Inferior parietal cortex (tissue), 1 donor: ENCODE data around the gene SLC22A23.
"Not testable (repeated sequence)": the region's sequence is repeated elsewhere in the genome, so short reads cannot be mapped to it uniquely, and the experiment has no call there.

Source experiments
- DNase-seq: peaks from one replicate; pipeline ENCODE4 v3.0.0-alpha.2; 2016; ENCODE audit errors: extremely low spot score

The SLC22A23 gene

DNA sequence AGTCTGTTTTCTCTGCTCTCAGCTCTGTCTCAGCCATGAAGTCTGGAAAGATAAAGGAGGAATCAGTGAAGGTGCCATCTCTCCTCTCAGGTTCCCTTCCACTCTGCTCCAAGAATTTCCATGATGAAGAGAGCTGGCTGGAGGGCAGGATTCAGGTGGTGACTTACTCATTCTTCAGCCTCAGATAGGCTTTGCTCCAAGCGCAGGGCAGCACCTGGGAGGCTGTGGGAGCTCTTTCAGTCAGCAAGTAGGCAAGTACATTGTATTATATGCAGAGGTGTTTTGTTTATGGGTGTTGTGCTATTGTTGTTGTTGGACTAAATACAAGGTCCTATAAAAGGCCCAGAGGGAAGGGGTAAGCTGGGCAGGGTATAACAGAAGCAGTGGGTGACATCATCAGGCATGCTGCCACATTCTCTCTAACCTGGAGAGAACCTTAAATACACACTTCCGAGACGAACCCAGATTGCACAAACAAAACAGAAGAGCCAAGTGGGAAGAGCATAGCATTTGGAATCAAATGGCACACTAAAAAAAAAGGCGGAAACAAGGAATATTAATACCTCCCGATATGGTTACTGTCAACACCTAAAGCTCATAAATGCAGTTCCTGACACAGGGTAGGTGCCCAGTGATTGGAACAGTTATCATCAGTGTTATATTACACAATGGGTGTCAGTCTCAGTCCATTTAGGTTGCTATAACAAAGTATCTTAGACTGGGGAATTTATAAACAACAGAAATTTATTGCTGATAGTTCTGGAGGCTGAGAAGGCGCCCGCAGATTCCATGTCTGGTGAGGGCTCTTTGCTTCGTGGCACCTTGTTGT is 212.6 kb downstream of the SLC22A23 start:
- no peak for DNase-seq

GRCh38 chr6:3242768-3243167 is 214.1 kb downstream of the SLC22A23 start:
- DNase-seq = no peak

- not testable (repeated sequence) for DNase-seq
Measured at GRCh38 chr6:3241745-3242144, 215.1 kb downstream of the SLC22A23 start.

DNA sequence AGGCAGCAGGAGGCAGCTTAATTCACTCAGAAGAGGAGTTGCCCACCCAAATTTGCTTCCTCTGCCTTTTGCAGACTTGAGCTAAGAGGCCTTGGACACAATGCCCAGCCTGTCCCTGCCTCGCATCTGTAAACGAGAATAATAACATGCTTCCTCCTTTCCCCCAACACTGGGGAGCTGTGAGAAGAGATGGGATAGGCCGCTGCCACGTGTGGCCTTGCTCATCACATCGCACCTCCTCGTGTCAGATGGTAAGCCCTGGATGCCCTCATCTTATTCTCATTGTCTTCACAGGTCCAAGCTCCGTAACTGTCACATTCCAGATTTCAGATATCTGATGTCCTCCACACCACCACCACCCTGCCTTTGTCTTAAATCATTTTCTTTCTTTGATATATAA is 216.3 kb downstream of the SLC22A23 start:
- DNase-seq = no peak

GRCh38 chr6:3239110-3239830 is 217.6 kb downstream of the SLC22A23 start:
- no peak for DNase-seq

DNA sequence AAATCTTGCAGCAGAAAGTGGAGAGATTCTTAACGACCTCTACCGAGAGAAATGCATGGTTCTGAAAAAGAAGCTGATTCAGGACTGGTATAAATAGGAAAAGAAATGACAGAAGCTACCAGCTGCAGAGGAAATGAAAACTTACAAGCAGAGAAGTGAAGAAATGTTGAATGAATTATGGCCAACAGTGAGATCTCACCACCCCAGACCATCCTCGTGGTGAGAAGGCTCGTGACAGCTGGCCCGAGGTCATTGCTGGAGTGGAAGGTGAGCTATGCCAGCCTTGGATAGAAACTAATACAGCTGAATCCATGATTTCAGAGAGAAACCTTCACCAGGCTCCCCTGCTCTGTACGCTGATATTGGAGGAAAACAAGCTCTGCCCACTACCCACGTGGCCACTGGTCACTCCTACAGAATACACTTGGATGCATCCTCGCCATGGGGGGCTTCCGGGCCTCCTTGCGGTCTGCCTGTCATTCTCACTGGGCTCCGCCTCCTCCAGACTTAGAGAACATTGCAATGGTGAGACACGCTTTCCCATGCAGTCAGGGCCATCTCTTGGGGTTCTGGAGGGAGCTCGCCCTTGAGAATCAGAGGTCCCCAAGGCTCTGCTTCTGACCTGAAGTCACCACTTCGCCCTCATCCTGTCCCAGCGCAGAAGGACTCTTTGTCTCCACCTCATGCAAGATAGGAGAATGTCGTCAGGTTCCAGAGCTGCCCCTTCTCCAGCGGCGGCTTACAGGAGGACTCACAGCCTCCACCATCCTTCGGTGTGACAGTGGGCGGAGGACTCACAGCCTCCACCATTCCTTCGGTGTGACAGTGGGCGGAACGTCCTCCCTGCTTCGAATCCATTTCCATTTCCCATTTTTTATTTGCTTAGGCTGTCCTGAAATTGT is 218.8 kb downstream of the SLC22A23 start:
- DNase-seq = no peak

DNA sequence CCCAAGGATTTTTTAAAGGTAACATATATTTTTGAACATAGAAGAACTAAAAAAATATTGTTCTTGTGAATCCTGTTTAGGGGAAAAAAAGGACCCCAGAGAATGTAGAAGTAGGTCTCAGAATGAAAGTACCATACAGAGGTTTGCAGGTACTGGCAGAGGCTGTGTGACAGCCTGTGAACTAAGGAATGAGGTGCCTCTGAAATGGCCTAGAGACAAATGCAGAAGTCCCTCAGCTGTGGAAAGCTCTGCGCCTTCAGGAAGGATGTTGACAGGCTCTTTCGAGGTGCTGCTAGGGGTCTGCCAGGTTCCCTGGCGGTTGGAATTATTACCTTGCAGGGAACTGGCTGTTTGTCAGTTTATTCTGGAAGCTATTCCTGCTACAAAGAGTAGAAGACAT is 220.8 kb downstream of the SLC22A23 start:
- no peak for DNase-seq

- DNase-seq = no peak
Measured at GRCh38 chr6:3235486-3235885, 221.4 kb downstream of the SLC22A23 start.

DNA sequence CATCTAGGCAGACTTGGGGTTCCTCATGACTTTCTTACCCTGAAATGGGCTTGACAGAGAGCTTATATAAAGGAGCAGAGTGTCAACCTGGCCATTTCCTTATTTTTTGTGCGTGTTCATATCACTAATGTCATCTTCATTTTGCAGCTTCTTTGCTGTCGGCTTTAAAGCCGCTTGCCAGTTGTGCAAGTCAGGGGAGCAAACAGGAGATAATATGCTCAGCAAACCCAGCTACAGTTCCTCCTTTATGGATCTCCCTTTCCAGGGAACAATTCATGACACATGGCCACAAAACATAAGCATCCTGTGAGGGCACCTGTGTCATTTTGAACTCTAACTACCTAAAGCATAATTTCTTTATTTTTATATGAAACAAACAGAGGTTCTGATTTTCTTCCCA is 222.9 kb downstream of the SLC22A23 start:
- DNase-seq = no peak

DNA sequence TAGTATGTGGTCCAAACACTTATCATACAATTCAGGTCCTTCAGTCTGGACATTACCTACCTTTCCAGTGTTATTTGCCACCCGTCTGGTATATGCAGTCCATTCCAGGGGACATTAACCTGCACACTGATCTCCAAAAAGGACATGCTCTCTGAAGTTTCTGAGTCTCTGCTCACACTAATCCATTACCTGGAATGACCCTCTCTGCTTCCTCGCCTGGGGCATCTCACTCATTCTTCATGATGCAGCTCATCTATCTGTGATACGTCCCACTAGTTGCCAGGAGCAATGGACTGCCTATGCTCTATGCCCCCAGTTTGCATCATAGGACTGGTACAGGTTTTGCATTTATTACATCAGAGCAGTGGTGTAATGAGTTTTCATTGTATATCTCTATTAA is 223.5 kb downstream of the SLC22A23 start:
- DNase-seq = no peak

GRCh38 chr6:3232017-3232945 is 224.6 kb downstream of the SLC22A23 start:
- no peak for DNase-seq

- peak; percentile 83 for DNase-seq
Measured at GRCh38 chr6:3231247-3232016, 225.4 kb downstream of the SLC22A23 start.

DNA sequence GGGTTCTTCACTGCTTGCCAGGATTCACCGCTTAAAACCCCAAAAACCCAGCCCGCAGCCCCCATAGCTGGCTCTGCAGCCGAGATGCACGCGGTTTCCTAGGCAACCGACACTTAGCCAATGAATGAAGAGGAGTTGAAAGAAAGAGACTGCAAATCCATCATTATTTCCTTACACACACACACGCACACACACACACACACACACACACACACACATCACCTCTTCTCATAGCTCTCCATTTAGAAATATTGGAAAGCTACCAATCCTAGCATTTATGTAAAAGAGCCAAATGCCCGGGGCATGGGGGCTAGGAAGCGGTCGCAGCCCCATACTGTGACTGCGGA is 226.0 kb downstream of the SLC22A23 start:
- DNase-seq = peak; percentile 66

DNA sequence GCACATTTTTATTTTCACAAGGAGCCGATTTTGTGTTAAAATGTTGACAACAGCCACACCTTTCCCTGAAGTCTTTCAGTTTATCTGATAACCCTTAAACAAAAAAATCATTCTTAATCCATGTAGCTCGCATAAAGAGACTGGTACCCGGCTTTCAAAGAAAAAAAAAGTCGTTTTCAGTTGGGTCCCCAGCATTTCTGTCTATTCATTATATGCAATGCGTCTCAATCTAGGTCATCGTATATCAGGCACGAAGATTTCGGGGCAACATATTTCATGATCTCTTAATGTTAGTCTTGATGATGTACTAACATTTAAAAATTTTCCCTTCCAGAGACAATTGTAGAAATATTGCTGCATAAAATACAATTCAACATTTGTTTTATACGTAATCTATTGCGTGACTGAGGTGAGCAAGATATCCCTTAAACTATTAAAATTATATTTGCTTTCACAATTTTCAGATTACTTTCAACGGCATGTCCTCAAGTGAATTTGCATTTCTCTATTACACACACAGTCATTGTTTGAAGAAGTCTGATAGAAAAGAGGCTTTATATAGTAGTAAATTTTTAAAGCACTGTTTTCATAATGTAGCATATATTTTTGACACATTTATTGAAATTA is 226.5 kb downstream of the SLC22A23 start:
- DNase-seq = no peak

GRCh38 chr6:3229566-3230178 is 227.2 kb downstream of the SLC22A23 start:
- no peak for DNase-seq

DNA sequence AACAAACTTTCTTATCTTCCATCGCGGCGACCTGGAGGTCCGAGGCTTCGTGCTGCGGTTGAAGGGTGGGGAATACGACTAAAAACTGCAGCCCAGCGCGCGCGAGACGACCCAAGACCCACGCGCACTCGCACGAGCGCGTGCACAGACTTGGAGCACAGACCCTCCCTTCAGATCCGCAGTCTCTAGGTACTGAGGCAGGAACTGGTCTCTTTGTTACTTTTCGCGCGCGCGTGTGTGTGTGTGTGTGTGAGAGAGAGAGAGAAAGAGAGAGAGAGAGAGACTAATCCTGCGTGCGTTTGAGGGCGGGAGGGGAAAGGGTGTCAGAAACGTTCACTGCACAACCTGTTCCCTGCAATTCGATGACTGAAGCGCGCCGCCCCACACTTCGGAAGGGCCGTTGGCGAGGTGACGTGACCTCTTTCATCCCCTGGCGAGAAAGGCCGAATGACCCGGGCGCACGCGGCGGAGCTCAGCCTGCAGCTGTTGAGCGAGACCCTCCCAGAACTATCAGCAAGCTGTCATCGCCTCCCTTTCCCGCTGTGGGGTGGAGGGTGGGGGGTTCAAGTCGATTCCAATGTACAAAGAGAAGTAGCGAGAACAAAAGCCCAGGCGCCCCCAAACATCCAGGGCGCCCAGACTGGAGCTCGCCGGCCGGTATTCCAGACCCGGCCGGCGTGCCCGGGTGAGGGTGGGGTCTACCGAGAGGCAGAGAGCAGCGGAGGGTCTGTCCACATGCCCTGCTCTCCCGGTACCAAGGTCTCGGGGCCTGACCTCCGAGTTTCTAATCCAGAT is 227.9 kb downstream of the SLC22A23 start:
- no peak for DNase-seq

- DNase-seq = peak; percentile 2
Measured at GRCh38 chr6:3228046-3228671, 228.7 kb downstream of the SLC22A23 start.
